Activated CD4-positive, alpha-beta T cell treated with anti-CD3 and anti-CD28 coated beads for 24 hours (primary cell): ENCODE data around the gene TNXB.
"Not testable (repeated sequence)": the region's sequence is repeated elsewhere in the genome, so short reads cannot be mapped to it uniquely, and the experiment has no call there.

Experiments
- DNase-seq, 2 donors: peaks; one replicate each; pipeline ENCODE4 v3.0.0-alpha.2; 2020; ENCODE audit warnings: low read depth in 2 of 2

The TNXB gene

GRCh38 chr6:32040299-32041049, 68.7 kb downstream of the TNXB start:
- DNase-seq, result not testable (repeated sequence)

GRCh38 chr6:32039321-32040274, 69.5 kb downstream of the TNXB start:
- not testable (repeated sequence) for DNase-seq

GRCh38 chr6:32038878-32039277, 70.3 kb downstream of the TNXB start:
- DNase-seq, result not testable (repeated sequence)

- not testable (repeated sequence) for DNase-seq
These were observed 71.3 kb downstream of the TNXB start, which contains the start of gene CYP21A2 for GRCh38 chr6:32037598-32038524. CYP21A2 (plus strand) TSS chr6:32038415; CDS start chr6:32038423, 8 bp downstream.

GRCh38 chr6:32037136-32037535, 72.0 kb downstream of the TNXB start:
- DNase-seq, result not testable (repeated sequence)

- DNase-seq, result not testable (repeated sequence)
These were observed 73.7 kb downstream of the TNXB start for GRCh38 chr6:32035283-32036013.

GRCh38 chr6:32029553-32029952, 79.6 kb downstream of the TNXB start:
- DNase-seq, result not testable (repeated sequence)

- DNase-seq, result not testable (repeated sequence)
These were observed 80.5 kb downstream of the TNXB start for GRCh38 chr6:32028631-32029030.

- DNase-seq, result not testable (repeated sequence)
These were observed 87.0 kb downstream of the TNXB start for GRCh38 chr6:32022100-32022499.

- DNase-seq, result not testable (repeated sequence)
These were observed 94.6 kb downstream of the TNXB start, which contains the start of gene C4B for GRCh38 chr6:32014547-32014946. C4B (plus strand) TSS chr6:32014795; CDS start chr6:32014846, 51 bp downstream.

- DNase-seq, result not testable (repeated sequence)
These were observed 95.4 kb downstream of the TNXB start for GRCh38 chr6:32013738-32014137.

GRCh38 chr6:32012941-32013617, 96.1 kb downstream of the TNXB start:
- not testable (repeated sequence) for DNase-seq

GRCh38 chr6:32010856-32011530, 98.1 kb downstream of the TNXB start:
- not testable (repeated sequence) for DNase-seq

GRCh38 chr6:32009537-32009936, 99.6 kb downstream of the TNXB start:
- DNase-seq, result not testable (repeated sequence)

GRCh38 chr6:32008616-32009015, 100.5 kb downstream of the TNXB start:
- DNase-seq, result not testable (repeated sequence)

- not testable (repeated sequence) for DNase-seq
These were observed 101.1 kb downstream of the TNXB start for GRCh38 chr6:32008037-32008436.

GRCh38 chr6:32007086-32007485, 102.1 kb downstream of the TNXB start:
- DNase-seq, result not testable (repeated sequence)

GRCh38 chr6:32005991-32006529, 103.1 kb downstream of the TNXB start:
- DNase-seq, result not testable (repeated sequence)

- DNase-seq, result not testable (repeated sequence)
These were observed 103.6 kb downstream of the TNXB start for GRCh38 chr6:32005538-32005880.
